HuH-7 (cell line): ENCODE results near the gene GDF2.

Experiments used
- DNase-seq: peaks from one replicate; pipeline ENCODE4 v3.0.0; 2011; ENCODE audit warnings: low spot score

GDF2 gene

GRCh38 chr10:47370015-47370767 is 47.9 kb downstream of the GDF2 start:
- no peak for DNase-seq

- no peak for DNase-seq
These were observed 48.6 kb downstream of the GDF2 start for GRCh38 chr10:47370878-47371277.

- DNase-seq = no peak
These were observed 49.6 kb downstream of the GDF2 start for GRCh38 chr10:47371629-47372485.

- DNase-seq = no peak
These were observed 50.5 kb downstream of the GDF2 start for GRCh38 chr10:47372726-47373125.

- DNase-seq = no peak
These were observed 52.6 kb downstream of the GDF2 start for GRCh38 chr10:47374611-47375536.

GRCh38 chr10:47376522-47377220 is 54.4 kb downstream of the GDF2 start:
- DNase-seq = no peak
